Breast epithelium (tissue), 3 donors: Measurements from ENCODE around the gene DCN.

Source experiments
- POLR2AphosphoS5 ChIP-seq, 3 donors: sonication (generic); formaldehyde crosslinking; IDR thresholded peaks; one replicate each; pipeline ENCODE4 v1.6.1; 2017; ENCODE audit warnings: antibody characterized with exemption in 3 of 3
- TF ChIP-seq, protein P1 (sequence below), 3 donors: fragments of 450-650 bp; IDR thresholded peaks; one replicate each; pipeline ENCODE4 v1.5.1; 2016 to 2017; ENCODE audit warnings: antibody characterized with exemption in 3 of 3, mild to moderate bottlenecking in 3 of 3, moderate library complexity in 3 of 3

GRCh38 chr12:91099341-91099740 is 83.3 kb downstream of the DCN start:
- no peak for TF ChIP-seq POLR2AphosphoS5 (IDR thresholded peaks at IDR 0.05)
- TF ChIP-seq, protein P1, sequence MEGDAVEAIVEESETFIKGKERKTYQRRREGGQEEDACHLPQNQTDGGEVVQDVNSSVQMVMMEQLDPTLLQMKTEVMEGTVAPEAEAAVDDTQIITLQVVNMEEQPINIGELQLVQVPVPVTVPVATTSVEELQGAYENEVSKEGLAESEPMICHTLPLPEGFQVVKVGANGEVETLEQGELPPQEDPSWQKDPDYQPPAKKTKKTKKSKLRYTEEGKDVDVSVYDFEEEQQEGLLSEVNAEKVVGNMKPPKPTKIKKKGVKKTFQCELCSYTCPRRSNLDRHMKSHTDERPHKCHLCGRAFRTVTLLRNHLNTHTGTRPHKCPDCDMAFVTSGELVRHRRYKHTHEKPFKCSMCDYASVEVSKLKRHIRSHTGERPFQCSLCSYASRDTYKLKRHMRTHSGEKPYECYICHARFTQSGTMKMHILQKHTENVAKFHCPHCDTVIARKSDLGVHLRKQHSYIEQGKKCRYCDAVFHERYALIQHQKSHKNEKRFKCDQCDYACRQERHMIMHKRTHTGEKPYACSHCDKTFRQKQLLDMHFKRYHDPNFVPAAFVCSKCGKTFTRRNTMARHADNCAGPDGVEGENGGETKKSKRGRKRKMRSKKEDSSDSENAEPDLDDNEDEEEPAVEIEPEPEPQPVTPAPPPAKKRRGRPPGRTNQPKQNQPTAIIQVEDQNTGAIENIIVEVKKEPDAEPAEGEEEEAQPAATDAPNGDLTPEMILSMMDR (IDR thresholded peaks at IDR 0.05): no peak
